Neural cell (in vitro differentiated cells): ENCODE data around the gene PML.
"Not testable (repeated sequence)": the region's sequence is repeated elsewhere in the genome, so short reads cannot be mapped to it uniquely, and the experiment has no call there.

Experiments
- CTCF ChIP-seq: fragments of 450-650 bp; IDR thresholded peaks from 2 replicates; pipeline ENCODE4 v1.5.1; 2014; ENCODE audit warnings: antibody characterized with exemption, mild to moderate bottlenecking, moderate library complexity; ENCODE audit not compliant: poor library complexity, severe bottlenecking
- EP300 ChIP-seq: fragments of 450-650 bp; conservative IDR thresholded peaks from 2 replicates; pipeline ENCODE4 v1.6.1; 2014; ENCODE audit warnings: antibody characterized with exemption, mild to moderate bottlenecking, moderate library complexity; ENCODE audit not compliant: poor library complexity, severe bottlenecking
- RAD21 ChIP-seq: fragments of 450-650 bp; conservative IDR thresholded peaks from 2 replicates; pipeline ENCODE4 v1.6.1; 2014; ENCODE audit warnings: antibody characterized with exemption, mild to moderate bottlenecking, moderate library complexity

GRCh38 chr15:74096753-74097474 is 102.4 kb downstream of the PML start:
- TF ChIP-seq CTCF, RAD21, EP300: not testable (repeated sequence)
